OCI-LY3 (cell line): Measurements from ENCODE around the gene HACL1.

Source experiments
- H2AFZ ChIP-seq: fragments of 200-600, 300-600 bp; shearing (Covaris generic); 2 replicates; pipeline ENCODE4 v1.6.0; 2014; ENCODE audit warnings: antibody characterized with exemption, low read depth, low read length
- H3K27ac ChIP-seq: fragments of 200-600, 300-600 bp; sonication (generic); 2 replicates; pipeline ENCODE4 v1.5.1; 2014; ENCODE audit warnings: mild to moderate bottlenecking, low read length, moderate library complexity, mixed read lengths
- H3K27me3 ChIP-seq: fragments of 200-600, 300-600 bp; sonication (generic); 2 replicates; pipeline ENCODE4 v1.6.1; 2014; ENCODE audit warnings: low read depth, low read length, mixed read lengths
- H3K36me3 ChIP-seq: fragments of 200-600, 300-600 bp; sonication (generic); replicated peaks from 2 replicates; pipeline ENCODE3; 2014; ENCODE audit warnings: low read depth, low read length, mixed read lengths
- H3K4me1 ChIP-seq: fragments of 300-600, 200-600 bp; sonication (generic); 2 replicates; pipeline ENCODE4 v1.6.1; 2014; ENCODE audit warnings: low read length, mixed read lengths
- H3K4me2 ChIP-seq: fragments of 200-600, 300-600 bp; sonication (generic); 2 replicates; pipeline ENCODE4 v1.6.1; 2014; ENCODE audit warnings: low read length, mixed read lengths
- H3K4me3 ChIP-seq: fragments of 300-600, 200-600 bp; sonication (generic); 2 replicates; pipeline ENCODE4 v1.5.1; 2014; ENCODE audit warnings: antibody characterized with exemption, mild to moderate bottlenecking, low read length, moderate library complexity
- H3K79me2 ChIP-seq: fragments of 300-600, 200-600 bp; shearing (Covaris generic); 2 replicates; pipeline ENCODE4 v1.6.1; 2014; ENCODE audit warnings: mild to moderate bottlenecking, low read length, mixed read lengths
- H3K9ac ChIP-seq: fragments of 300-600, 200-600 bp; shearing (Covaris generic); 2 replicates; pipeline ENCODE4 v1.6.0; 2014; ENCODE audit warnings: mild to moderate bottlenecking, low read length, moderate library complexity
- H3K9me3 ChIP-seq: fragments of 200-600, 300-600 bp; shearing (Covaris generic); 2 replicates; pipeline ENCODE4 v1.6.1; 2014; ENCODE audit warnings: low read length, mixed read lengths; ENCODE audit not compliant: insufficient read depth
- H4K20me1 ChIP-seq: fragments of 200-600, 300-600 bp; sonication (generic); 2 replicates; pipeline ENCODE4 v1.6.1; 2016; ENCODE audit warnings: low read length, mixed read lengths; ENCODE audit not compliant: insufficient read depth
- EZH2phosphoT487 ChIP-seq: fragments of 200-600 bp; shearing (Covaris generic); IDR thresholded peaks from 2 replicates; pipeline ENCODE4 v1.6.1; 2018; ENCODE audit warnings: antibody characterized with exemption, mixed run types, low read depth
- TF ChIP-seq, protein P1 (sequence below): fragments of 200-600, 300-600 bp; sonication (generic); IDR thresholded peaks from 2 replicates; pipeline ENCODE4 v1.5.1; 2014; ENCODE audit warnings: antibody characterized with exemption, low read length, low read depth

HACL1 gene

GRCh38 chr3:15646851-15647511 lies 45.6 kb upstream of the HACL1 start:
- Histone ChIP-seq H3K9me3 (peaks cover 10% of the 10 kb centered on the region; the same call in 1 of the 2 replicates), H3K4me2 (peak overlapping the region; percentile 88), H3K27ac (peak overlapping the region; percentile 51)

GRCh38 chr3:15645740-15646501 lies 44.6 kb upstream of the HACL1 start:
- no peak for TF ChIP-seq EZH2phosphoT487
- TF ChIP-seq, protein P1, sequence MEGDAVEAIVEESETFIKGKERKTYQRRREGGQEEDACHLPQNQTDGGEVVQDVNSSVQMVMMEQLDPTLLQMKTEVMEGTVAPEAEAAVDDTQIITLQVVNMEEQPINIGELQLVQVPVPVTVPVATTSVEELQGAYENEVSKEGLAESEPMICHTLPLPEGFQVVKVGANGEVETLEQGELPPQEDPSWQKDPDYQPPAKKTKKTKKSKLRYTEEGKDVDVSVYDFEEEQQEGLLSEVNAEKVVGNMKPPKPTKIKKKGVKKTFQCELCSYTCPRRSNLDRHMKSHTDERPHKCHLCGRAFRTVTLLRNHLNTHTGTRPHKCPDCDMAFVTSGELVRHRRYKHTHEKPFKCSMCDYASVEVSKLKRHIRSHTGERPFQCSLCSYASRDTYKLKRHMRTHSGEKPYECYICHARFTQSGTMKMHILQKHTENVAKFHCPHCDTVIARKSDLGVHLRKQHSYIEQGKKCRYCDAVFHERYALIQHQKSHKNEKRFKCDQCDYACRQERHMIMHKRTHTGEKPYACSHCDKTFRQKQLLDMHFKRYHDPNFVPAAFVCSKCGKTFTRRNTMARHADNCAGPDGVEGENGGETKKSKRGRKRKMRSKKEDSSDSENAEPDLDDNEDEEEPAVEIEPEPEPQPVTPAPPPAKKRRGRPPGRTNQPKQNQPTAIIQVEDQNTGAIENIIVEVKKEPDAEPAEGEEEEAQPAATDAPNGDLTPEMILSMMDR, result no peak
- H3K27ac ChIP-seq, result no peak overlapping the region

More at GRCh38 chr3:15646851-15647511, 45.6 kb upstream of the HACL1 start:
- Histone ChIP-seq H3K9ac (peak overlapping the region; percentile 31), H4K20me1 (no peaks in the 10 kb centered on the region), H3K4me3 (peak overlapping the region; percentile 66), H3K36me3 (peaks cover 16% of the 10 kb centered on the region), H3K4me1 (peaks cover 30% of the 10 kb centered on the region), H2AFZ (no peak overlapping the region), H3K27me3 (peaks cover 39% of the 10 kb centered on the region), H3K79me2 (no peaks in the 10 kb centered on the region)
- TF ChIP-seq, protein P1, result no peak
- no peak for TF ChIP-seq EZH2phosphoT487

DNA sequence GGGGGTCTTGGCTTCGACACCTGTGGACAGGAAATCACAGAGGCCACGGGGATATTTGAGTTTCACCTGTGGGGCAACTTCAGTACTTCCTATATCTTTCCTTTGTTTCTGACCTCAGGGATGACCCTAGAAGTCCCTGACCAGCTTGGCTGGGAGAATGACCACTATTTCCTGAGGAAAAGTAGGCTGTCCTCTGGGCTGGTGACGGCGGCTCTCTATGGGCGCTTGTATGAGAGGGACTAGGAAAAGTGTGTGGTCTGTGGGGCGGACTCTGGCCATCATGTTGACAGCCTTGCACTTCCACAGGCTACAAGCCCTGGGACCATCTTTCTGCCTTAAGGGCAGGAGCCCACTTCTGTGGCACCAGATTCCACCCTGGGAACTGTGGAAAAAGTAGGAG lies 43.9 kb upstream of the HACL1 start:
- Histone ChIP-seq H3K4me2 (no peak overlapping the region), H3K4me1 (peaks cover 30% of the 10 kb centered on the region), H3K36me3 (peaks cover 16% of the 10 kb centered on the region), H3K27ac (no peak overlapping the region), H3K4me3 (no peak overlapping the region), H3K27me3 (peaks cover 36% of the 10 kb centered on the region), H3K9ac (no peak overlapping the region), H3K9me3 (peaks cover 10% of the 10 kb centered on the region; the same call in 1 of the 2 replicates), H3K79me2 (no peaks in the 10 kb centered on the region), H2AFZ (no peak overlapping the region), H4K20me1 (no peaks in the 10 kb centered on the region)
- TF ChIP-seq EZH2phosphoT487, result no peak
- TF ChIP-seq, protein P1, result no peak

More at GRCh38 chr3:15645740-15646501, 44.6 kb upstream of the HACL1 start:
- Histone ChIP-seq H3K36me3 (peaks cover 16% of the 10 kb centered on the region), H3K79me2 (no peaks in the 10 kb centered on the region), H3K4me2 (peak overlapping the region; percentile 88), H4K20me1 (no peaks in the 10 kb centered on the region), H3K4me3 (0 out of 2 replicates have a peak overlapping the region, but pooled peaks have one; percentile 66), H2AFZ (no peak overlapping the region), H3K27me3 (peaks cover 39% of the 10 kb centered on the region), H3K9ac (no peak overlapping the region), H3K4me1 (peaks cover 30% of the 10 kb centered on the region), H3K9me3 (peaks cover 10% of the 10 kb centered on the region; the same call in 1 of the 2 replicates)

DNA sequence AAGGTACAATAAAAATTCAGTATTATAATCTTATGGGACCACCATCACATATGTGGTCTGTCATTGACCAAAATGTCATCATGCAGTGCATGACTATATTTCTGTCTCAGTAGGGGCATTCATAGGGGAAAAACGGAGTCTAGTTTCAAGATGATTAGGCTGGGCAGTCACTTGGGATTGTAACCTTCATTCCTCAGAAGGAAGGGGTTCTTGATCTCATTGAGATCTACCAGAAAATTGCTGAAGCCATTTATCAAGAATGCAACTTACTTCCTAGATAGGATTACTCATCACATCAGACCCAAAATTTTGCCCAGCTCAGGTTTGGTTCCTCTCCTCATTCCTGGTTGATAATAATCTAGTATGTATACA lies 37.5 kb upstream of the HACL1 start:
- no peaks in the 10 kb centered on the region for H3K79me2 ChIP-seq
- H3K4me1 ChIP-seq, result peaks cover 37% of the 10 kb centered on the region
- H3K9ac ChIP-seq, result no peak overlapping the region
- no peaks in the 10 kb centered on the region for H4K20me1 ChIP-seq
- H3K9me3 ChIP-seq, result no peaks in the 10 kb centered on the region
- no peak overlapping the region for H2AFZ ChIP-seq
- H3K4me2 ChIP-seq, result peak overlapping the region; percentile 45
- peaks cover 6% of the 10 kb centered on the region; the same call in 1 of the 2 replicates for H3K27me3 ChIP-seq
- H3K27ac ChIP-seq, result no peak overlapping the region
- no peak for TF ChIP-seq EZH2phosphoT487
- TF ChIP-seq, protein P1, result no peak
- H3K36me3 ChIP-seq, result no peaks in the 10 kb centered on the region
- H3K4me3 ChIP-seq, result no peak overlapping the region
